Lower leg skin (tissue), 3 donors: ENCODE data around the gene PIP4K2A.

Experiments
- CTCF ChIP-seq, 3 donors: fragments of 450-650 bp; IDR thresholded peaks; one replicate each; pipeline ENCODE4 v1.5.1; 2016; ENCODE audit warnings: antibody characterized with exemption in 3 of 3, mild to moderate bottlenecking in 3 of 3, moderate library complexity in 2 of 3
- POLR2A ChIP-seq, 2 donors: fragments of 450-650 bp; IDR thresholded peaks; one replicate each; pipeline ENCODE4 v1.6.1; 2016 to 2017; ENCODE audit warnings: antibody characterized with exemption in 2 of 2, mild to moderate bottlenecking in 1 of 2, moderate library complexity in 1 of 2

DNA sequence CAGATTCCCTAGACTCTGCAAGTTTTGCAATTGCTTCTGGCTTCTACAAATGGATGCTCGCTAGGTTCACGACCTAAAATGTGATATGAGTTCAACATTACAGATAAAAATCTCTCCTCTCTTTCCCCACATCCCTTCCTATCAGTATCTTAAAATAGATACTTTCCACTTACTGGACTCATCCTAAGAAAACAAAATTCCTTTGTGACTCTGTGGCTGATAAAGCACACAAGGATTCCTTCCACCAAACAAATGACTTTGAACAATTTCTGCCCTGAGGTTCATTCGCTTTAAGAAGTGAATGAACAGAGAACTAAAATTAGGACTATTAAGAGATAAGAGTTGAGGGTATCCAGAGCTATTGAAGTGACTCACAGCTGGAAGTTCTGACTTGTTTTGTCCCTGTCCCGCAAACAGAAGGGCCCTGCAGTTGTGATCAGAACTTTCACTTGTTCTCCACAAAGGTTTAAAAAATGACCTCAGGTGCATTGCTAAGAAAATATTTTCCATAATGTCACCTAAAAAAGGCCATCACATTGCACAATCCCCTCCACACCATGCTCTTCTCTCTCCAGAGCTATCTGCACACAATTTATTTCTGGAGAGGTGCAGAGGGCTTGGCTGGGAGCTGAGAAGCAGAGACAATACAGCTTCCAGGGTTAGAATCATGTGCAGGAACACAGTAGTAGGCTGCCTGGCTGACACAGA is 96.1 kb downstream of the PIP4K2A start:
- TF ChIP-seq POLR2A (IDR thresholded peaks at IDR 0.05) (no peak), CTCF (IDR thresholded peaks at IDR 0.05) (no peak)
